Mononuclear cell (primary cell): ENCODE data around the gene NBL1. TPM values are rescaled to one million over a fixed set of nuclear protein-coding genes. Genes with fewer than 3 reads are reported as not detected.
"Not testable (repeated sequence)": the region's sequence is repeated elsewhere in the genome, so short reads cannot be mapped to it uniquely, and the experiment has no call there.

Experiments
- H3K27me3 ChIP-seq: 2 replicates; pipeline ENCODE4 v1.6.0; 2011; ENCODE audit warnings: low read length, control low read depth; ENCODE audit not compliant: insufficient read depth
- H3K4me1 ChIP-seq: 2 replicates; pipeline ENCODE4 v1.5.1; 2011; ENCODE audit warnings: mild to moderate bottlenecking, low read length, control low read depth; ENCODE audit not compliant: insufficient read depth
- H3K4me3 ChIP-seq: 2 replicates; pipeline ENCODE4 v1.5.1; 2011; ENCODE audit warnings: mild to moderate bottlenecking, low read length, moderate library complexity
- H3K9me3 ChIP-seq: 2 replicates; pipeline ENCODE4 v1.5.1; 2011; ENCODE audit warnings: low read depth, mild to moderate bottlenecking, control low read depth, low read length
- total RNA-seq: library from RNA; depleted of rRNA; stranded (reverse); fragments of >200 nt; gene quantifications from one replicate; pipeline ENCODE4 v1.2.3, GENCODE V29; 2012

Gene NBL1
- total RNA-seq, 1 donor = 5.7 TPM

DNA sequence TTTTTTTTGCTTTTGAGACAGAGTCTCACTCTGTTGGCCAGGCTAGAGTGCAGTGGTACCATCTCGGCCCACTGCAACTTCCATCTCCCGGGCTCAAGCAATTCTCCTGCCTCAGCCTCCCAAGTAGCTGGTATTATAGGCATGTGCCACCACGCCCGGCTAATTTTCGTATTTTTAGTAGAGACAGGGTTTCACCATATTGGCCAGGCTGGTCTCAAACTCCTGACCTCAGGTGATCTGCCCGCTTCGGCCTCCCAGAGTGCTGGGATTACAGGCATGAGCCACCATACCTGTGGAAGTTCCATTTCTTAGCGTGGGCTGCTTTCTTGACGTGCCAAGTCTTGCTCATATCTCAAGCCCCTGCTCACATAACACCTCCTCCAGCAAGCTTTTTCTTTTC is 9.0 kb upstream of the NBL1 start:
- not testable (repeated sequence) for H3K4me3 ChIP-seq, H3K27me3 ChIP-seq, H3K9me3 ChIP-seq, H3K4me1 ChIP-seq

GRCh38 chr1:19635646-19636045 is 8.5 kb upstream of the NBL1 start:
- Histone ChIP-seq H3K4me1 (no peaks in the 10 kb centered on the region), H3K9me3 (no peaks in the 10 kb centered on the region), H3K4me3 (no peak overlapping the region), H3K27me3 (no peaks in the 10 kb centered on the region)

DNA sequence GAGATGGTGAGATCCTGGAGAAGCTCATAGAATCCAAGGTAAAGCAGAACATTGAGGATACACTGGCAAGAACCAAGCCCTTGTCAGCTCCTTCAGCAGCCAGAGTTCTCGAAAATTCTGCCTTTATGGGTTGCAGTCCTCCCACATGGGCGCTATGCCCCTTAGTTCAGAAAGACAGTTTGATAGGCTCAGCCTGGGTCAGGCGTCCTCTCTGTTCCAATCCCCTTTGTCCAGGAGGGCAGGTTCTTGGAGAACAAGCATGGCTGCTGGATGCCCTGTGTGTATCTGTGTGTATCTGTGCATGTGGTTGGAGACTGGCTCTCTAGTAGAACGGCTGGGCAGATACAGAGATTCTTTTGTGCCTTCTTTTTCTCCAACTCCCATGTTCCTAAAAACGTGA is 8.0 kb upstream of the NBL1 start:
- no peak overlapping the region for H3K4me3 ChIP-seq
- no peaks in the 10 kb centered on the region for H3K27me3 ChIP-seq
- H3K9me3 ChIP-seq = no peaks in the 10 kb centered on the region
- no peaks in the 10 kb centered on the region for H3K4me1 ChIP-seq

DNA sequence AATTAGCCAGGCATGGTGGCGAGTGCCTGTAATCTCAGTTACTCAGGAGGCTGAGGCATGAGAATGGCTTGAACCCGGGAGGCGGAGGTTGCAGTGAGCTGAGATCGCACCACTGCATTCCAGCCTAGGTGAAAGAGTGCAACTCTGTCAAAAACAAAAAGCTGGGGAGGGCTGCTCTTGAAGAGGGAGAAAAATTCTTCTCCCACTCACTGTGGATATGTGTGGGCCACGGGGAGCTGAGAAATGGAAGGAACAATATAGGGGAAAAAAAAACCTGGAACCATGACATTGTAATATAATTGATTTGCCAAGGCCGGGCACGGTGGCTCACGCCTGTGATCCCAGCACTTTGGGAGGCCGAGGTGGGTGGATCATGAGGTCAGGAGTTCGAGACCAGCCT is 7.4 kb upstream of the NBL1 start:
- H3K27me3 ChIP-seq, H3K4me1 ChIP-seq, H3K4me3 ChIP-seq, H3K9me3 ChIP-seq: not testable (repeated sequence)

GRCh38 chr1:19637606-19638005 is 6.5 kb upstream of the NBL1 start:
- H3K9me3 ChIP-seq = no peaks in the 10 kb centered on the region
- peaks cover 7% of the 10 kb centered on the region for H3K27me3 ChIP-seq
- no peaks in the 10 kb centered on the region for H3K4me1 ChIP-seq
- H3K4me3 ChIP-seq = no peak overlapping the region

DNA sequence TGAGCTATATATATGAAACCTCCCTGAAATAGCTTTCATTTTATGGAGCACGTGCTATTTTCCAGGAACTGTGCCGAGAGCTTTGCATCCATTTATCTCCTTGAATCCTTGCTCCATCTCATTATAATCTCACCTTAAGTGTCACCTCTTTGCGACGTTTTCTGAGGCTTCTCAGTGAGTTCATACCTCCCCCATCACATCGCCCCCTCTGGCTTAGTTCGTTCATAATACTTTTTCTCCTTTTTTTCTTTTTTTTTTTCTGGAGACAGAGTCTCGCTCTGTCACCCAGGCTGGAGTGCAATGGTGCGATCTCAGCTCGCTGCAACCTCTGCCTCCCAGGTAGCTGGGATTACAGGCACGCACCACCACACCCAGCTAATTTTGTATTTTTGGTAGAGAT is 4.9 kb upstream of the NBL1 start:
- peaks cover 18% of the 10 kb centered on the region for H3K27me3 ChIP-seq
- H3K4me3 ChIP-seq, H3K9me3 ChIP-seq, H3K4me1 ChIP-seq: not testable (repeated sequence)

GRCh38 chr1:19639999-19640362 is 4.1 kb upstream of the NBL1 start:
- H3K9me3 ChIP-seq = no peaks in the 10 kb centered on the region
- H3K4me3 ChIP-seq = no peak overlapping the region
- H3K4me1 ChIP-seq = peaks cover 8% of the 10 kb centered on the region

GRCh38 chr1:19640363-19641316 is 3.5 kb upstream of the NBL1 start:
- H3K4me3 ChIP-seq = no peak overlapping the region

More at GRCh38 chr1:19639999-19640362, 4.1 kb upstream of the NBL1 start:
- H3K27me3 ChIP-seq = peaks cover 22% of the 10 kb centered on the region

DNA sequence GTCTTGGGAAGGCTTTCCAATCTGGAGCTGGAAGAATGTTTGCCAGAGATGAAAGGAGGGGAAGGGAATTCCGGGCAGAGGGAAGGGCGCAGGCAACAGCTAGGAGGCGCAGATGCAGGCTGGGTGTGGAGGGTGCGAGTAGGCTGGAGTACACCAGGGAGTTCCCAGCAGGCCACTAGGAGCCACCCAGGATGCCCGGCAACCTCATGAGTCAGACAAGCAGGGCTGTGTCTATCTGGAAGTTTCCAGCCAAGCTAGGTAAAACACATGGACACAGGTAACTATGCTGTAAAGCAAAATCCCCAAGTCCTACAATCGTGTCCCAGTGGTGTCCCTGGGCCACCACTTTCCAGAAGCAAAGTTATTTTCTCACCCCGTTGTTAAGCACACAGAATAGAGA is 990 bp upstream of the NBL1 start:
- Histone ChIP-seq H3K9me3 (no peaks in the 10 kb centered on the region), H3K27me3 (peaks cover 43% of the 10 kb centered on the region), H3K4me3 (no peak overlapping the region), H3K4me1 (peaks cover 12% of the 10 kb centered on the region)

More at GRCh38 chr1:19640363-19641316, 3.5 kb upstream of the NBL1 start:
- peaks cover 12% of the 10 kb centered on the region for H3K4me1 ChIP-seq
- no peaks in the 10 kb centered on the region for H3K9me3 ChIP-seq
- H3K27me3 ChIP-seq = peaks cover 27% of the 10 kb centered on the region

DNA sequence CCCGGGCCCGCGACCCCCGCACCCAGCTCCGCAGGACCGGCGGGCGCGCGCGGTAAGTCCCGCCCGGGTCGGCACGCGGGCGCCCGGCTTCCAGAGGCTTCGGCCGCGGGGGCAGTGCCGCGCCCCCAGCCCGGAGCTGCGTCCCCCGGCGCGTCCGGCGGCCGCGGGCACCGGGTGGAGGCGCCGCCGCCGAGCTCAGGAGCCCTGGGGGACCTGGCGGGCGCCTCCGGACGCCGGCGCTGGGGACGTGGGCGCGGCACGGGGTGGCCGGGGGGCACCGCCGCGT is 227 bp downstream of the NBL1 start:
- Histone ChIP-seq H3K27me3 (peaks cover 43% of the 10 kb centered on the region), H3K4me1 (peaks cover 12% of the 10 kb centered on the region), H3K9me3 (no peaks in the 10 kb centered on the region), H3K4me3 (peak overlapping the region; percentile 32)

GRCh38 chr1:19644681-19645410 is 735 bp downstream of the NBL1 start:
- H3K4me3 ChIP-seq = peak overlapping the region; percentile 32
- peaks cover 43% of the 10 kb centered on the region for H3K27me3 ChIP-seq
- H3K4me1 ChIP-seq = peaks cover 12% of the 10 kb centered on the region
- no peaks in the 10 kb centered on the region for H3K9me3 ChIP-seq

- H3K4me1 ChIP-seq = peaks cover 12% of the 10 kb centered on the region
- no peaks in the 10 kb centered on the region for H3K9me3 ChIP-seq
- H3K27me3 ChIP-seq = peaks cover 43% of the 10 kb centered on the region
- no peak overlapping the region for H3K4me3 ChIP-seq
Observed at GRCh38 chr1:19645411-19646251, 1.5 kb downstream of the NBL1 start.

GRCh38 chr1:19646377-19647319 is 2.5 kb downstream of the NBL1 start:
- Histone ChIP-seq H3K4me1 (peaks cover 12% of the 10 kb centered on the region), H3K27me3 (peaks cover 38% of the 10 kb centered on the region), H3K9me3 (no peaks in the 10 kb centered on the region), H3K4me3 (no peak overlapping the region)

- no peak overlapping the region for H3K4me3 ChIP-seq
- peaks cover 12% of the 10 kb centered on the region for H3K4me1 ChIP-seq
- peaks cover 35% of the 10 kb centered on the region for H3K27me3 ChIP-seq
- no peaks in the 10 kb centered on the region for H3K9me3 ChIP-seq
Observed at GRCh38 chr1:19647643-19648042, 3.5 kb downstream of the NBL1 start.
